CD4-positive, alpha-beta T cell (primary cell): ENCODE measurements around the gene ARGLU1. TPM values are rescaled to one million over a fixed set of nuclear protein-coding genes. Genes with fewer than 3 reads are reported as not detected.

Experiments
- ATAC-seq: fragments of 200-7000 bp; cut with Tn5 transposase; one replicate; pipeline ENCODE4 v1.10.0; 2022; ENCODE audit warnings: mild to moderate bottlenecking; ENCODE audit not compliant: poor library complexity
- CTCF ChIA-PET: fragments of 350-600 bp; sonication (Branson Sonifier 250); formaldehyde crosslinking; loops from one replicate; lab custom pipeline; 2021; ENCODE audit warnings: antibody characterized with exemption, inconsistent platforms; lab: Charles Lee
- POLR2A ChIA-PET: fragments of 350-600 bp; sonication (Branson Sonifier 250); formaldehyde crosslinking; loops from one replicate; lab custom pipeline; 2021; ENCODE audit warnings: antibody characterized with exemption, inconsistent platforms; lab: Charles Lee
- DNase-seq, 14 experiments: peaks; one replicate each; pipeline ENCODE4 v3.0.0-alpha.2; 2013 to 2020; ENCODE audit warnings: mixed read lengths in 2 of 14
- H3K27ac ChIP-seq, 2 donors: one replicate each; pipeline versions ENCODE4 v1.5.1 to v1.7.0; 2013; ENCODE audit warnings: low read length in 2 of 2, low read depth in 1 of 2, mild to moderate bottlenecking in 1 of 2
- H3K27me3 ChIP-seq, 2 experiments: 1 replicate in 1 of 2; 2 replicates in 1 of 2; pipeline versions ENCODE4 v1.6.1 to v1.7.0; 2013; ENCODE audit warnings: low read length in 2 of 2, control low read depth in 1 of 2, mild to moderate bottlenecking in 1 of 2, moderate library complexity in 1 of 2; ENCODE audit not compliant: insufficient read depth in 2 of 2, control insufficient read depth in 1 of 2
- H3K36me3 ChIP-seq: one replicate; pipeline ENCODE4 v1.6.1; 2013; ENCODE audit warnings: low read length, control low read depth; ENCODE audit not compliant: insufficient read depth
- H3K4me1 ChIP-seq: one replicate; pipeline ENCODE4 v1.6.1; 2013; ENCODE audit warnings: low read length, control low read depth; ENCODE audit not compliant: insufficient read depth
- H3K4me3 ChIP-seq: one replicate; pipeline ENCODE4 v1.5.1; 2013; ENCODE audit warnings: mild to moderate bottlenecking, low read length, moderate library complexity
- H3K9me3 ChIP-seq, 2 experiments: 1 replicate in 1 of 2; 2 replicates in 1 of 2; pipeline versions ENCODE4 v1.6.1 to v1.7.0; 2013; ENCODE audit warnings: low read length in 2 of 2, mild to moderate bottlenecking in 2 of 2, control low read depth in 1 of 2, moderate library complexity in 1 of 2; ENCODE audit not compliant: control insufficient read depth in 1 of 2, insufficient read depth in 1 of 2
- H3K27ac Mint-ChIP-seq: one replicate; pipeline ENCODE4 v1.8.0; 2020; ENCODE audit warnings: mixed read lengths
- H3K27me3 Mint-ChIP-seq: one replicate; pipeline ENCODE4 v1.8.0; 2021; ENCODE audit warnings: mixed read lengths
- H3K36me3 Mint-ChIP-seq: one replicate; pipeline ENCODE4 v1.8.0; 2021; ENCODE audit warnings: low read depth, mixed read lengths
- H3K4me1 Mint-ChIP-seq: one replicate; pipeline ENCODE4 v1.8.0; 2021; ENCODE audit warnings: low read depth, mixed read lengths
- H3K4me3 Mint-ChIP-seq: one replicate; pipeline ENCODE4 v1.8.0; 2020; ENCODE audit warnings: mild to moderate bottlenecking, mixed read lengths
- H3K9me3 Mint-ChIP-seq: one replicate; pipeline ENCODE4 v1.8.0; 2020; ENCODE audit warnings: mixed read lengths
- intact Hi-C, 2 experiments: fragments of 100-400 bp; cut with DNase I in 1 of 2; cut with micrococcal nuclease in 1 of 2; formaldehyde crosslinking; loops; one replicate each; pipeline versions ENCODE4 v1.15.1 to v1.9.0; 2023 to 2025; cut with DNase I, micrococcal nuclease
- total RNA-seq, 174 experiments: library from RNA in 2 of 174; stranded (reverse) in 2 of 174; gene quantifications; one replicate each; pipeline ENCODE4 v1.2.3 and lab custom pipeline; 2021 to 2026
- TF ChIP-seq, protein P1 (sequence below): fragments of 200-600 bp; IDR thresholded peaks from one replicate; pipeline ENCODE4 v1.8.0; 2022; ENCODE audit warnings: antibody characterized with exemption, mild to moderate bottlenecking

The ARGLU1 gene
- total RNA-seq, 2 experiments from 2014 or later = 146 to 152 TPM

DNA sequence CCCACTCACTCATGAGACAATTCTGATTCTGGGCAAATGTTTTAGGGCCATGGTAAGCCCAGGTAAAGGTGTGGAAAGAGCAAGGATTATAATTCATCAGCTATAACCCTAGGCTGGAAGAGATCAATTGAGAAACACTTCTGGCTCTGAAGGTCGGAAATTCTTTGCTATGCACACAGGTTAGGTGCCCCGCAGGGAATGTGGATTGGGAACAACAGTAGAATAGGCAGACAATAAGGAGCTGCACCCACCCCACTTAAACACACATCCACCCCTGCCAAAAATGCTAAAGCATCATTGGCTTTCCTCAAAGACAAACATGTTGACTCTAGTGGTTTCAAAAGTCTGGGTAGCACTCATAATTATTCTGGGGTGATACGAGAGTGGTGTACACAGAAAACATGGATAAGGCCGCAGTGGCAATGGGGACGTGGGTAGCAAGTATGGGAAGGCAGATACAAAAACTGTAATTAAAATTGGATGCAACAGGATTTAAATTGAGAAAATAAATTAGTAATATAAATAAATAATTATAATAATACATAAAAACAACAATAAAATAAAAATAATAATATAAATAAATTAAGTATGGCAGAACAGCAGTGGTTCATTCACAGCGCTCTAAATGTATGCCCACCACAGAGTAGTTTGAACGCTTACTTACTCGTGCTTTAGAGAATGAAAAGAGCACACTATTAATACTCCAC lies 41.0 kb downstream of the ARGLU1 start:
- Mint-ChIP-seq H3K27me3 (peaks cover 88% of the 10 kb centered on the region), H3K9me3 (no peaks in the 10 kb centered on the region), H3K36me3 (no peaks in the 10 kb centered on the region), H3K4me1 (peaks cover 2% of the 10 kb centered on the region), H3K27ac (no peak overlapping the region), H3K4me3 (no peak overlapping the region)
- ATAC-seq (no peak), DNase-seq (no peak)
- Histone ChIP-seq H3K36me3 (no peaks in the 10 kb centered on the region), H3K9me3 (no peaks in the 10 kb centered on the region), H3K27ac (no peak overlapping the region), H3K4me3 (no peak overlapping the region), H3K27me3 (peaks cover 14 to 38% of the 10 kb centered on the region in 2 experiments), H3K4me1 (no peaks in the 10 kb centered on the region)
- TF ChIP-seq, protein P1, sequence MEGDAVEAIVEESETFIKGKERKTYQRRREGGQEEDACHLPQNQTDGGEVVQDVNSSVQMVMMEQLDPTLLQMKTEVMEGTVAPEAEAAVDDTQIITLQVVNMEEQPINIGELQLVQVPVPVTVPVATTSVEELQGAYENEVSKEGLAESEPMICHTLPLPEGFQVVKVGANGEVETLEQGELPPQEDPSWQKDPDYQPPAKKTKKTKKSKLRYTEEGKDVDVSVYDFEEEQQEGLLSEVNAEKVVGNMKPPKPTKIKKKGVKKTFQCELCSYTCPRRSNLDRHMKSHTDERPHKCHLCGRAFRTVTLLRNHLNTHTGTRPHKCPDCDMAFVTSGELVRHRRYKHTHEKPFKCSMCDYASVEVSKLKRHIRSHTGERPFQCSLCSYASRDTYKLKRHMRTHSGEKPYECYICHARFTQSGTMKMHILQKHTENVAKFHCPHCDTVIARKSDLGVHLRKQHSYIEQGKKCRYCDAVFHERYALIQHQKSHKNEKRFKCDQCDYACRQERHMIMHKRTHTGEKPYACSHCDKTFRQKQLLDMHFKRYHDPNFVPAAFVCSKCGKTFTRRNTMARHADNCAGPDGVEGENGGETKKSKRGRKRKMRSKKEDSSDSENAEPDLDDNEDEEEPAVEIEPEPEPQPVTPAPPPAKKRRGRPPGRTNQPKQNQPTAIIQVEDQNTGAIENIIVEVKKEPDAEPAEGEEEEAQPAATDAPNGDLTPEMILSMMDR = no peak
- intact Hi-C loops = no loop called here
- ChIA-PET CTCF (interaction anchor here (1.6 kb wide), 1 partner anchor 9 kb away, joined by 6 read pairs; no protein-coding TSS in a partner anchor), POLR2A (no interaction called here)

- POLR2A ChIA-PET = no interaction called here
- Mint-ChIP-seq H3K9me3 (no peaks in the 10 kb centered on the region), H3K27me3 (peaks cover 82% of the 10 kb centered on the region), H3K36me3 (no peaks in the 10 kb centered on the region), H3K27ac (no peak overlapping the region), H3K4me3 (no peak overlapping the region), H3K4me1 (no peaks in the 10 kb centered on the region)
- Histone ChIP-seq H3K27ac (no peak overlapping the region), H3K27me3 (peaks cover 9 to 28% of the 10 kb centered on the region in 2 experiments), H3K4me1 (no peaks in the 10 kb centered on the region), H3K36me3 (no peaks in the 10 kb centered on the region), H3K4me3 (no peak overlapping the region), H3K9me3 (no peaks in the 10 kb centered on the region)
- intact Hi-C loops = no loop called here
- CTCF ChIA-PET = no interaction called here
- TF ChIP-seq, protein P1 = no peak
- no peak for DNase-seq
- no peak for ATAC-seq
Observed at GRCh38 chr13:106525865-106526264, 42.1 kb downstream of the ARGLU1 start.

DNA sequence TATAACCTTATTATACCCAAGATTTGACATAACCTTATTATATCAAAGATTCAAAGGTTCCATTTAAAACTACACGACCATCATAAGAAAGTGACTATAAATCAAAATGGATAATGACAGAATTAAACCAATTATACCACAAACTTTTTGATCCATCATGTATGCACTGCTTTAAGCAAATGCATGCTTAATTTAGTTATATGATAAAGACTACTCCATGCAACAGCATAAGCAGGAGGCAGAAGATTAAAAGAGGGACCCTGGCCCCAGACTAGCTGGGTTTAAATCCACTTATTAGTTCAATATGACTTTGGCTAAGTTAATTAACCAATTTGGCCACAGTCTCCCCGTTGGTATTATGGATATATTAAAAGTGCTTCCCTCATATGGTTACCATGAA lies 43.8 kb downstream of the ARGLU1 start:
- Mint-ChIP-seq H3K4me1 (no peaks in the 10 kb centered on the region), H3K27me3 (peaks cover 72% of the 10 kb centered on the region), H3K4me3 (no peak overlapping the region), H3K27ac (no peak overlapping the region), H3K9me3 (no peaks in the 10 kb centered on the region), H3K36me3 (no peaks in the 10 kb centered on the region)
- peaks cover 7 to 17% of the 10 kb centered on the region in 2 experiments for H3K27me3 ChIP-seq
- DNase-seq (no peak), ATAC-seq (no peak)
- TF ChIP-seq, protein P1 = no peak
- POLR2A ChIA-PET = no interaction called here
- H3K4me1 ChIP-seq = no peaks in the 10 kb centered on the region
- no peaks in the 10 kb centered on the region for H3K36me3 ChIP-seq
- intact Hi-C loops = no loop called here
- H3K4me3 ChIP-seq = no peak overlapping the region
- no peak overlapping the region for H3K27ac ChIP-seq
- CTCF ChIA-PET = no interaction called here
- no peaks in the 10 kb centered on the region for H3K9me3 ChIP-seq
